ENCODE data around the gene KLHDC10.
"Not testable (repeated sequence)": the region's sequence is repeated elsewhere in the genome, so short reads cannot be mapped to it uniquely, and the experiment has no call there.

The KLHDC10 gene

GRCh38 chr7:130141161-130141883 lies 71.0 kb downstream of the KLHDC10 start:
- H3K4me3 ChIP-seq (ENCODE audit: low read length) = peak overlapping the region; percentile 85
- H3K27me3 ChIP-seq (ENCODE audit: control insufficient read depth, insufficient read depth, low read length) = no peaks in the 10 kb centered on the region
- peaks cover 3% of the 10 kb centered on the region for H3K4me1 ChIP-seq (ENCODE audit: control insufficient read depth, insufficient read depth, low read length)
- peak overlapping the region; percentile 89 for H3K9ac ChIP-seq (ENCODE audit: low read length)
- peak overlapping the region; percentile 81 for H3K27ac ChIP-seq (ENCODE audit: low read depth, low read length)
- H3K36me3 ChIP-seq (ENCODE audit: control insufficient read depth, insufficient read depth, low read length) = no peaks in the 10 kb centered on the region

DNA sequence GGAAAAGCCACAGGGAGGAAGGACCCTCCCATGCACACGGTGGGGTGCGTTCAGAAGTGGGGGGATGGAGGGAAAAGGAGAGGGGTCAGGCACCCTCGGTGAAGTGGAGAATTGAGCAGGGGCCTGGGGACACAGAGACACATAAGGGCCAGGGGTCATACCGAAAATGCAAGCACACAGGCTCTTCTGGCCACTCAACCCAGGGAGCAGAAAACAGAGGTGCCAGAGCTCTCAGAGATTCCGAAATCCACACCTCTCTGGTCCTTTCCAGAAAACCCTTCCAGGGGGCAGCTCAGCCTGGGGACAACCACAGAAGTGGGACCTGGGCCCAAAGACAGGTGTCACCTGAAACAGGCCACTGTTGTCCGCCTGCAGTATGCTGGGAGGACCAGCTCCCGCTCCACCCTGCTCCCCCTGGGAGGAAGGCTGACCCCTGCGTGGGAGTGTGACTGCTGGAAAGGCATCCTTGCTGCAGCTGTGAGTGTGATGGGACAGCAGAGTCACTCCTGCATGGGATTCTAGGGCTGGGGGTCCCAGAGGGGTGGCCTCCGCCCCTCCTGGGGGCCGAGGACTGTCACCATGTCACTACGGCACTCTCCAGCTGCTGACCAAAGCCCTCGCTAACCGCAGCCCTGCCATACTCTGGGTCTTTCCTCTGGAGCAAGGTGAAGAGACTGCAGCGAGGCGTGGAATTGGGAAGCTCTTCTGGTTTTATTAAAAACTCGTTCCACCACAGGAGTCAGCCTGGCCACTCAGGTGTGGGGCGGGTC lies 71.7 kb downstream of the KLHDC10 start:
- peak overlapping the region; percentile 81 for H3K27ac ChIP-seq (ENCODE audit: low read depth, low read length)
- no peaks in the 10 kb centered on the region for H3K27me3 ChIP-seq (ENCODE audit: control insufficient read depth, insufficient read depth, low read length)
- no peaks in the 10 kb centered on the region for H3K36me3 ChIP-seq (ENCODE audit: control insufficient read depth, insufficient read depth, low read length)
- peaks cover 3% of the 10 kb centered on the region for H3K4me1 ChIP-seq (ENCODE audit: control insufficient read depth, insufficient read depth, low read length)
- peak overlapping the region; percentile 85 for H3K4me3 ChIP-seq (ENCODE audit: low read length)
- peak overlapping the region; percentile 47 for H3K9ac ChIP-seq (ENCODE audit: low read length)

- Histone ChIP-seq H3K4me1 (ENCODE audit: control insufficient read depth, insufficient read depth, low read length) (peaks cover 3% of the 10 kb centered on the region), H3K36me3 (ENCODE audit: control insufficient read depth, insufficient read depth, low read length) (no peaks in the 10 kb centered on the region), H3K27me3 (ENCODE audit: control insufficient read depth, insufficient read depth, low read length) (no peaks in the 10 kb centered on the region), H3K9ac (ENCODE audit: low read length) (no peak overlapping the region), H3K27ac (ENCODE audit: low read depth, low read length) (no peak overlapping the region), H3K4me3 (ENCODE audit: low read length) (no peak overlapping the region)
These were observed 72.5 kb downstream of the KLHDC10 start for GRCh38 chr7:130142654-130143333.

DNA sequence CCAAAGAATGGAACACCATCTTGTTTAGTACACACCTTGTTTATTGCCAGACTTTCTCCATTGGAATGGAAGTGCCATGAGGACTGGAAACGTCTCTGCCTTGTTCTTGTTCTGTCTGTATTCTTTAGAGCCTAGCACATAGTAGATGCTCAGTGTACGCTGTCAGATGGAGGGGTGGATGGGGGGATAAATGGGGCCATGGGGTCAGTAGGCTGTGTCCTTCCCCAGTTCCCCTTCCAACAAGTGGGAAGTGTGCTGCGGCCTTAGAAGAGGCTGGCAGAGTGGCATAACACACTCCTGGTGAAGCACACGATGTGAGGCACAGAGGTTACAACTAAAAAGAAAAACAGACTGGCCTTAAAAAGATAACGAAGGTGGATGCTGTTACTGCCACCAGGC lies 73.0 kb downstream of the KLHDC10 start:
- Histone ChIP-seq H3K4me3 (ENCODE audit: low read length) (no peak overlapping the region), H3K36me3 (ENCODE audit: control insufficient read depth, insufficient read depth, low read length) (no peaks in the 10 kb centered on the region), H3K4me1 (ENCODE audit: control insufficient read depth, insufficient read depth, low read length) (peaks cover 3% of the 10 kb centered on the region), H3K9ac (ENCODE audit: low read length) (no peak overlapping the region), H3K27ac (ENCODE audit: low read depth, low read length) (no peak overlapping the region), H3K27me3 (ENCODE audit: control insufficient read depth, insufficient read depth, low read length) (no peaks in the 10 kb centered on the region)

- no peaks in the 10 kb centered on the region for H3K27me3 ChIP-seq (ENCODE audit: control insufficient read depth, insufficient read depth, low read length)
- peaks cover 3% of the 10 kb centered on the region for H3K4me1 ChIP-seq (ENCODE audit: control insufficient read depth, insufficient read depth, low read length)
- no peak overlapping the region for H3K27ac ChIP-seq (ENCODE audit: low read depth, low read length)
- H3K36me3 ChIP-seq (ENCODE audit: control insufficient read depth, insufficient read depth, low read length) = no peaks in the 10 kb centered on the region
- no peak overlapping the region for H3K4me3 ChIP-seq (ENCODE audit: low read length)
- no peak overlapping the region for H3K9ac ChIP-seq (ENCODE audit: low read length)
These were observed 73.6 kb downstream of the KLHDC10 start for GRCh38 chr7:130143986-130144311.

GRCh38 chr7:130144312-130145171 lies 74.2 kb downstream of the KLHDC10 start:
- Histone ChIP-seq H3K27me3 (ENCODE audit: control insufficient read depth, insufficient read depth, low read length) (no peaks in the 10 kb centered on the region), H3K4me3 (ENCODE audit: low read length) (no peak overlapping the region), H3K9ac (ENCODE audit: low read length) (no peak overlapping the region), H3K36me3 (ENCODE audit: control insufficient read depth, insufficient read depth, low read length) (no peaks in the 10 kb centered on the region), H3K4me1 (ENCODE audit: control insufficient read depth, insufficient read depth, low read length) (peaks cover 3% of the 10 kb centered on the region), H3K27ac (ENCODE audit: low read depth, low read length) (no peak overlapping the region)

GRCh38 chr7:130145424-130146100 lies 75.2 kb downstream of the KLHDC10 start:
- H3K9ac ChIP-seq (ENCODE audit: low read length) = no peak overlapping the region
- no peaks in the 10 kb centered on the region for H3K27me3 ChIP-seq (ENCODE audit: control insufficient read depth, insufficient read depth, low read length)
- no peak overlapping the region for H3K27ac ChIP-seq (ENCODE audit: low read depth, low read length)
- peaks cover 3% of the 10 kb centered on the region for H3K4me1 ChIP-seq (ENCODE audit: control insufficient read depth, insufficient read depth, low read length)
- H3K4me3 ChIP-seq (ENCODE audit: low read length) = no peak overlapping the region
- H3K36me3 ChIP-seq (ENCODE audit: control insufficient read depth, insufficient read depth, low read length) = no peaks in the 10 kb centered on the region

- not testable (repeated sequence) for H3K4me3 ChIP-seq (ENCODE audit: low read length); H3K36me3 ChIP-seq (ENCODE audit: control insufficient read depth, insufficient read depth, low read length); H3K9ac ChIP-seq (ENCODE audit: low read length); H3K27ac ChIP-seq (ENCODE audit: low read depth, low read length); H3K27me3 ChIP-seq (ENCODE audit: control insufficient read depth, insufficient read depth, low read length); H3K4me1 ChIP-seq (ENCODE audit: control insufficient read depth, insufficient read depth, low read length)
These were observed 75.8 kb downstream of the KLHDC10 start for GRCh38 chr7:130146142-130146541.

GRCh38 chr7:130146693-130147405 lies 76.5 kb downstream of the KLHDC10 start:
- Histone ChIP-seq H3K4me1 (ENCODE audit: control insufficient read depth, insufficient read depth, low read length) (no peaks in the 10 kb centered on the region), H3K36me3 (ENCODE audit: control insufficient read depth, insufficient read depth, low read length) (no peaks in the 10 kb centered on the region), H3K27ac (ENCODE audit: low read depth, low read length) (no peak overlapping the region), H3K27me3 (ENCODE audit: control insufficient read depth, insufficient read depth, low read length) (no peaks in the 10 kb centered on the region), H3K9ac (ENCODE audit: low read length) (no peak overlapping the region), H3K4me3 (ENCODE audit: low read length) (no peak overlapping the region)

DNA sequence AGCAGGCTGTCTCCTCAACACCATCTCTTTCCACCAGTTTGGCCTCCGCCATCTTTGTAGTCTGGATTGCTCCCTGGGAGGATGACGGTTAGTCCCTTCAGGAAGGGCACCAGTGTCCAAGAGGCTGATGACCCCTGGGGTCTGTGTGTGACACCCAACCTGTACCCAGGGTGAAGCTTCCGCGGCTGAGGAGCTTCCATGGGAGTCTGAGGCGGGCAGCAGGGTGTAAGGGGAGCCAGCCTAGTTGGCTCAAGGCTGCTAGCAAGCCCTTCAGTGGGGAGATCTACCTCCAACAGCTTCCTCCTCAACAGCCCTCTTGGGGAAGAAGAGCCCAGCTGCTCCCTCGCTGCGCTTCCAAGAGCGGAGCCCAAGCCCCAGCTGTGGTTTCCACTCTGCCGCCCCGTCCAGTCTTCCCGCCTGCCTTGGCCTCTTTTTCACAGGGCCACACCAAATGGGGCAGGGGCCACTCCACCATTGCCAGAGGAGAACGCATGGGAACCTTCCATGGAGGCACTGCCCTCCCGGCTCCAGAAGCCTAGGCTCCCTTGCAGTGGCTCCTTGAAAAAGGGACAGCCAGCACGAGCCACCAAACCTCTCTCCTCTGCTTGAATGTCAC lies 77.5 kb downstream of the KLHDC10 start:
- H3K36me3 ChIP-seq (ENCODE audit: control insufficient read depth, insufficient read depth, low read length) = no peaks in the 10 kb centered on the region
- no peaks in the 10 kb centered on the region for H3K4me1 ChIP-seq (ENCODE audit: control insufficient read depth, insufficient read depth, low read length)
- no peaks in the 10 kb centered on the region for H3K27me3 ChIP-seq (ENCODE audit: control insufficient read depth, insufficient read depth, low read length)
- H3K4me3 ChIP-seq (ENCODE audit: low read length) = no peak overlapping the region
- no peak overlapping the region for H3K9ac ChIP-seq (ENCODE audit: low read length)
- H3K27ac ChIP-seq (ENCODE audit: low read depth, low read length) = no peak overlapping the region

DNA sequence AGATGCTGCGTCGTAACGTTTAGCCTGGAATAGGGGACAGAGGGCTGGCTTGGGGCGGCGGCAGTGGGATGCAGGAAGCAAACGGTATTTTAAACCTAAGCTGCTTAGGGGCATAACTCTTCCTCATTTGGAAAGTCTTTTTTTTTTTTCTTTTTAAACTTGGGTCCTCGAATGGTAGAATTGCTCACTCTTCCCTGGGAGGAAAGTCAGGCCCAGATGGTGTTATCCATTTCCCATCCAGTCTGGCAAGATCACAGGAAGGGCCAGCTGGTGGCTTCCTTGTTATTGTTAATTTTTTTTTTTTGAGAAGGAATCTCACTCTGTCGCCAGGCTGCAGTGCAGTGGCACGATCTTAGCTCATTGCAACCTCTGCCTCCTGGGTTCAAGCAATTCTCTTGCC lies 78.2 kb downstream of the KLHDC10 start:
- H3K27ac ChIP-seq (ENCODE audit: low read depth, low read length) = no peak overlapping the region
- H3K4me3 ChIP-seq (ENCODE audit: low read length) = no peak overlapping the region
- no peak overlapping the region for H3K9ac ChIP-seq (ENCODE audit: low read length)
- no peaks in the 10 kb centered on the region for H3K4me1 ChIP-seq (ENCODE audit: control insufficient read depth, insufficient read depth, low read length)
- no peaks in the 10 kb centered on the region for H3K27me3 ChIP-seq (ENCODE audit: control insufficient read depth, insufficient read depth, low read length)
- no peaks in the 10 kb centered on the region for H3K36me3 ChIP-seq (ENCODE audit: control insufficient read depth, insufficient read depth, low read length)
